EL (cell line): Measurements from ENCODE around the gene HOMER1.

Experiments used
- DNase-seq: peaks from one replicate; pipeline ENCODE4 v3.0.0-alpha.2; 2016

The HOMER1 gene

GRCh38 chr5:79513704-79514390 is at the start of gene HOMER1:
Gene HOMER1 (minus strand): TSS chr5:79514134. CDS start chr5:79512774, 1,360 bp downstream.
- peak; percentile 82 for DNase-seq

- DNase-seq: no peak
These were observed 49.3 kb upstream of the HOMER1 start for GRCh38 chr5:79563247-79563590.

- peak; percentile 61 for DNase-seq
These were observed 48.7 kb upstream of the HOMER1 start for GRCh38 chr5:79562351-79563246.

- DNase-seq: no peak
These were observed 47.6 kb upstream of the HOMER1 start for GRCh38 chr5:79561525-79561893.

GRCh38 chr5:79560771-79561524 is 47.0 kb upstream of the HOMER1 start:
- DNase-seq: peak; percentile 71

GRCh38 chr5:79555418-79555817 is 41.5 kb upstream of the HOMER1 start:
- DNase-seq: no peak

GRCh38 chr5:79552984-79553383 is 39.0 kb upstream of the HOMER1 start:
- DNase-seq: peak; percentile 51

- DNase-seq: no peak
These were observed 34.0 kb upstream of the HOMER1 start for GRCh38 chr5:79547982-79548381.

GRCh38 chr5:79547429-79547822 is 33.5 kb upstream of the HOMER1 start:
- no peak for DNase-seq

GRCh38 chr5:79546782-79547428 is 33.0 kb upstream of the HOMER1 start:
- DNase-seq: no peak

GRCh38 chr5:79544131-79544530 is 30.2 kb upstream of the HOMER1 start:
- no peak for DNase-seq

- no peak for DNase-seq
These were observed 27.0 kb upstream of the HOMER1 start for GRCh38 chr5:79540939-79541338.

- no peak for DNase-seq
These were observed 22.4 kb upstream of the HOMER1 start for GRCh38 chr5:79536193-79536906.

GRCh38 chr5:79535477-79536192 is 21.7 kb upstream of the HOMER1 start:
- no peak for DNase-seq

GRCh38 chr5:79529110-79529509 is 15.2 kb upstream of the HOMER1 start:
- DNase-seq: no peak

- no peak for DNase-seq
These were observed 13.5 kb upstream of the HOMER1 start for GRCh38 chr5:79527431-79527830.

GRCh38 chr5:79526928-79527327 is 13.0 kb upstream of the HOMER1 start:
- DNase-seq: no peak

- DNase-seq: no peak
These were observed 12.6 kb upstream of the HOMER1 start for GRCh38 chr5:79526493-79526892.

GRCh38 chr5:79521156-79521555 is 7.2 kb upstream of the HOMER1 start:
- DNase-seq: no peak

- no peak for DNase-seq
These were observed 4.8 kb upstream of the HOMER1 start for GRCh38 chr5:79518718-79519117.

GRCh38 chr5:79517601-79518000 is 3.7 kb upstream of the HOMER1 start:
- no peak for DNase-seq

GRCh38 chr5:79516986-79517385 is 3.1 kb upstream of the HOMER1 start:
- no peak for DNase-seq
